ENCODE measurements around the gene FOXB1.

The FOXB1 gene

DNA sequence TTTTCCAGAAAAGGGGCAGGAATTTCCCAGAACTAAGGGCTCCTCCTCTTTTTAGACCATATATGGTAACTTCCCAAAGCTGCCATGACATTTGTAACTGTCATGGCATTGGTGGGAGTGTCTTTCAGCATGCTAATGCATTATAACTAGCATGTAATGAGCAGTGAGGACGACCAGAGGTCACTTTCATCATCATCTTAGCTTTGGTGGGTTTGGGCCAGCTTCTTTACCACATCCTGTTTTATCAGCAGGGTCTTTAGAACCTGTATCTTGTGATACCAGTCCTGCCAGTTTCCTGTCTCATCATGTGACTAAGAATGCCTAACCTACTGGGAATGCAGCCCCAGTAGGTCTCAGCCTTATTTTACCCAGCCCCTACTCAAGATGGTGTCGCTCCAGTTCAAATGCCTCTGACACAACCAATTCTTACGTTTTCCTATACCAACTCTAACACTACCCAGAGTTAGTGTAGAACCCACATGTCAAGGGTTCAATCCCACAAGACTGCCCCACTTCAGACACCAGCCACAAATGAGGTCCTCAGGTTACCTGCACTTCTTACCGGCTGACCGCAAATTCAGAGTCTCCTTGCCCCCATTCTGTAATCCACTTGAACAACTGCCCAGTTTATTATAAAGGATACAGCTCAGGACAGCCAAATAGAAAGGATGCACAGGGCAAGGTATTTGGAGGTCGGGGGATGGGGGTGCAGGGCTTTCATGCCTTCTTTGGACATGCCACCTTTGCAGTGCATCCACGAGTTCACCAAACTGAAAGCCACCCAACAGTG, 17.7 kb downstream of the FOXB1 start:
- no peak for DNase-seq

DNA sequence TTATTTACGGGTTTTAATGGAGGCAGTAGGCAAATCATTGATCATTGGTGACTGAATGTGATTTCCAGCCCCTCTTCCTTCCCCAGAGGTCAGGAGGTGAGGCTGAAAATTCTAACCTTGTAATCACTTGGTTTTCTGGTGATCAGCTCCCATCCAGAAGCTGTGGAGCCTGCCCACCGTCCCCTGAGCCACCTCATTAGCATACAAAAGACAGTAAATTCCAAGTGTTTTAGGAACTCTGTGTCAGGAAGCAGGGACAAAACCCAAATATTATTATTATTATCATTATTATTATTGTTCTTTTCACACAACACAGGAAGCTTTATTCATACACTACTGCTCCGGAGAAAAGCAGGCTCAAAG, 18.2 kb downstream of the FOXB1 start:
- no peak for DNase-seq

DNA sequence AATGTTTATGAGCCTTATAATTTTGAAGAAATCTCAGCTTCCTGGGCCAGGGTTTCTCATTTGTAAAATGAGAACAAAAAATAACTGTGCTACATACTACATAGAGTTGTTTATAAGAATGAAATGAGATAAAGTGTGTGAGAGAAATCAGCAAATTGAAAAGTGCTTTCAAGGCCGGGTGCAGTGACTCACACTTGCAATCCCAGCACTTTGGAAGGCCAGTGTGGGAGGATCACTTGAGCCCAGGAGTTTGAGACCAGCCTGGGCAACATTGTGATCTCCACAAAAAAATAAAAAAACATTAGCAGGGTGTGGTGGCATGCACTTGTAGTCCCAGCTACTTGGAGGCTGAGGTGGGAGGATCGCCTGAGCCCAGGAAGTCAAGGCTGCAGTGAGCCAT, 22.4 kb downstream of the FOXB1 start:
- no peak for DNase-seq

DNA sequence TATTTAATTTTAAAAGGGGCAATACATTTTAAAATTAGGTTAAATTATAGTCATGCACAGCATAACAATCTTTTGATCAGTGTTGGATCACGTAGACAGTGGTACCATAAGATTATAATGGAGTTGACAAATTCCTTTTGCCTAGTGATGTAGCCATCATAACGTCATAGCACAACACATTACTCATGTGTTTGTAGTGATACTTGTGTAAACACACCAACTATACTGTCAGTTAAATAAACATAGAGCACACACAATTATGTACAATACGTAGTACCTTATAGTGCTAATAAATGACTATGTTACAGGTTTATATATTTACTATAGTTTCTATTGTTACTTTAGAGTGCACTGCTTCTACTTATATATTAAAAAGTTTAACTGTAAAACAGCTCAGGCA, 31.2 kb downstream of the FOXB1 start:
- no peak for DNase-seq

DNA sequence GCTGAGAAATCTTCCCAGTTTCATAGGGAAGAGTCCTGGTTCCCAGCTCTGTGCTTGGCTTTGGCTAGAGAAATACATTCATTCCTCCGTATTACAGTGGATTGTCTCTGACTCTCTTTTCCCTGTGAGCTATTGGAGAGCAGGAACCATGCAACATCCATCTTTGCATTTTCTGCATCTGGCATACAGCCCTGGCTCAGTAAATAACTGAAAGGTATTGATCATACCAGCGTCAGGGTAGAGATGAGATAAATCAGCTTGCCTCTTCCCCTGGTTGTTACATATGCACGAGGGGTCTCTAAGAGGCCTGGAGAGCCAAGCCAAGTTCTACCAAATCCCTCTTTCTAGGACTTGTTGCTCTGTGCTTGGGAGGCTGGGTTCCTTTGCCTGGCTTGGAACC, 35.2 kb downstream of the FOXB1 start:
- no peak for DNase-seq

DNA sequence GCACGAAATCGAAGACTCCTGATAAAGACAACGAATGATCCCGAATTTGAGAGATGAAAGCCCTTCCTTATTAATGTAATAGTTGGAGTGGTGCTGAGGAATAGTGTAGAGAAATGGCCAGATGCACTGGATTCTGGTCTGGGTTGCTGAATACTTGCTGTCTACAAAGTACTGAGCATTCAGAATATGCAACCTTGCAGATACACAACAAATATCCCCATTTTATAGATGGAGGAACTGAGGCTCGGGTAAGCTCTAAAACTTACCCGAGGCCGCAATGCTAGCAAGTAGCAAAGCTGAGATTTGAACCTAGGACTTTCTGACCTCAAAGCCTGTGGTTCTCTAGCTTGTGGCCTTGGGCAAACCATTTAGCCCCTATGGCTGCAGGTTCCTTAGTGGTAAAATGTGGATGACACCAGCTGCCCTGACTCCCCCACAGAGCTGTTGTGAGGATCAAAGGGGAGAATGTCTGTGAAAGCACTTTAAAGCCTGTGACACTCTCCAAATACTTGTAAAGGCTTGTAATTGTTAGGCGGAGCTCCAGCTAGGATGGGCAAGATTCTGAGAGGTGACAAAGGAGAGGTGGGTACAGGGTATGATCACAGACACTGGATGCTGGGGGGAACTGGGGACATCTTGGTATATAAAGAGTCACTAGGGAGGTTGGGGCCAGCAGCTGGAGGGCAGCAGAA, 39.8 kb downstream of the FOXB1 start:
- no peak for DNase-seq

DNA sequence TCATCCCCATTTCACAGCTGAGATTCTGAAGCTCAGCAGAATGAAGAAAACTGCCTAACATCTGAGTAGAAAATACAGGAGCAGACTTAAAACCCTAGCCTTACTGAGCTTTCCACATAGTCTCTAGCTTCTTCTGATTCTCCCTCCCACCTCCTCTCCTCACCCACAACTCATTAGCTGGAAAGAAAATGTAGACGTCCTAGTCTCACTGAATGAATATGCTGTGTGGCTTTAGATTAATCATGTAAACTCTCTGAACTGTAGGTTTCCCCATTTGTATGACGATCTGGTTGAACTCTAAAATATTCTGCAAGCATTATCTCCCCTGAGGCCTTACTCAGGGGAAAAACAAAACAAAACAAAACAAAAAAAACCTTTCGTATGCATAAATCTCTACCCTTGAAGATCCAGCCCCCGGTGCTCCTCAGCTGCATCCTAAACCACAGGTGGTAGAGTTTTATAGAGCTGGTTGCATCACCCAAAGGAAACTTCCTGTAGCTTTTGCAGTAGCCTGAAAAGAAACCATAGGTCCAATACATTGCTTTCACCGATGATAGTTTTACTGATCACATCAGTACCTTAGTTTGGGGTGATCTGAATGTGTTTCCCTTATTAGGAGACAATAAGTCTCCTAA, 40.6 kb downstream of the FOXB1 start:
- no peak for DNase-seq

DNA sequence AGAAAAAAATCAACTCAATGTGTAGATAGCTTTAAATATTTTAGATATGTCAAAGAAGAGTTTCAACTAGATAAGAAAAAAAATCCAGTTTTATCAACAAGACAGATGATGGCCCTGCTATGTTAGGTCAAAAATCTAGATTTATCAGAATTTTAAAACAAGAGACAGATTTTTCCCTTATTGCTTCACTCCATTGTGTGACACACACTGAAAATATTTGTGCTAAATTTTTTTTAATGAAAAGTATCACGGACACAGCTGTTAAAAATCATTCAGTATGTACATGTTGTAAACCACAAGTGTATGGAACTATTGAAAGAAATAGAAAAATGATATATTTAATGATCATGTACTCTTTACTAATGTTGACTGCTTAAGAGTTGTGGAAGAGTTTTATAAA, 43.6 kb downstream of the FOXB1 start:
- no peak for DNase-seq

DNA sequence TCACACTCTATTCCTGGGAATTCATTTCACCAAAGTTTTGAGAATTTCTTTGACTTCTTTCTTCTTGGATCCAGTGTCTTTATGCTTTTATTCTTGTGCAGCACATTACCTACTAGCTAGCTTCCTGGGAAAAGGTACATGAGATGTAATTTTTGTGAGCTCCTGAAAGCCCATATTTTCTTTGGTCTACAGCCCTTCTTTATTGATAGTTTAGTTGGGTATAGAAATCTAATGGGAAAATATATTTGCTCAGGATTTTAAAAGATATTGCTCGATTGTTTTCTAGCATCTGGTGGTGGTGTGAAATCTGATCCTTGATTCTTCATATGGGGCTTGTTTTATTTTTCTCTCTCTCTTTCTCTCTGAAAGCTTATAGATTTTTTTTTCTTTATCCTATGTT, 45.8 kb downstream of the FOXB1 start:
- DNase-seq: no peak

DNA sequence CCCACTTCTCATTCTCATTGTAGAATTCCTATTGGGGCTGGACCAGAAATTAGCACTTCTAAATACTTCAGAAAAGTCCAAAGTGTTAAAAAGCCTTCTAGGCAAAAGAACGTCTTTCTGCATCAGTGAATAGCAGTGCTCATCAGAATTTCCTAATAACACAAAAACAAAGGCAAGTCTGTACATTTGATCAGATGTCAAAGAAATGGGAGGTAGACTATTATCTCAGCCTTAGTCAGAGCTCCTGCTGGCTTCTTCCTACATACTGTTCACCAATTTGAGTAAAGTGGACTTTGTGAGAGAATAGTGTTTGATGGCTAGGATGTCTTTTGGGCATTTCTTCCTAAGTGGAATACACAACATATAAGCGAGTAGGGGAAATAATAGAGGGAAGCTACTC, 48.7 kb downstream of the FOXB1 start:
- DNase-seq: no peak

DNA sequence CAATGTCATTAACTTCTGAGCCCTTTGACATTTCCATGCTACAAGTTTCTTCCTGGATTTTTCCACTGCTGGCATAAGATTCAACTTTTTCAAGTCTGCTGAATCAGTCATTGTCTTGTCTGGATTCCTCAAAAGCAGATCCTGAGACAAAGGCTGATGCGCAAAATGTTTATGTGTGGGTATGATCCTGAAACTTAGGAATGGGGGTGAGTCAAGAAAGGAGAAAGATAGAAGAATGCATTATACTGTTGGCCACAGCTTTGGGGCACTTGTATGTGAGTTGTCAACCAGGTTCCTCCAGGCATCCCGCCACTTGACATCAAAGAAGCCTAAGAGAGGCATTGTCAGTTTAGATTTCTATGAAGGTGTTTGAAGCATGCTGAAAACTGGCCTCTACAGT, 50.4 kb downstream of the FOXB1 start:
- no peak for DNase-seq
